GM20431 (cell line): Measurements from ENCODE around the gene IL31.

Source experiments
- in situ Hi-C: fragments of 300-500 bp; cut with MseI, MboI; formaldehyde crosslinking; loops from one replicate; pipeline ENCODE4 v1.15.0; 2020; ENCODE audit warnings: low sequenced_read_pairs; ENCODE audit not compliant: unreplicated experiment

Gene IL31

GRCh38 chr12:122135437-122136031 is 38.5 kb downstream of the IL31 start:
- in situ Hi-C loops: no loop called here

- in situ Hi-C loops: no loop called here
Observed at GRCh38 chr12:122133192-122133950, 40.6 kb downstream of the IL31 start.

GRCh38 chr12:122130150-122130549 is 43.9 kb downstream of the IL31 start:
- in situ Hi-C loops: no loop called here

GRCh38 chr12:122129131-122129530 is 44.9 kb downstream of the IL31 start:
- in situ Hi-C loops: no loop called here

DNA sequence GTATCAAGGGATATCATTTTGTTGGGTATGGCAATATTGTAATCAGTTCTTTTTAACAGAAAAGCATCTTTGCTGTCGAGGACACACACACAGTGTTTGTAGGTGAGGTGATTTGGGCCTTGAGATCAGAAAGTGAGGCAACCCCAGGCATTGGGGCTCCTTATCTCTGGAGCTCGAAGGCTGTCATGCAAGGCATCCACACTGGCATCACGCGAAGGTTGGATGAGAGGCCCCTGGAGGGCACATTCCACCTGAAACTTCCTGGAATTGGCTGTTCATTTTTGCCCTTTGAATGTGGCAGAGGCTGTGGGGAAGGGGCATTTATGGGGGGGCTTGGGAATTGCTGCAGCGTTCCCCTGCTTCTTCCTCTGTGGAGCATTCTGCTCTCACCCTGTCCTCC is 45.5 kb downstream of the IL31 start:
- in situ Hi-C loops: no loop called here

- in situ Hi-C loops: no loop called here
Observed at GRCh38 chr12:122127839-122128238, 46.2 kb downstream of the IL31 start.

DNA sequence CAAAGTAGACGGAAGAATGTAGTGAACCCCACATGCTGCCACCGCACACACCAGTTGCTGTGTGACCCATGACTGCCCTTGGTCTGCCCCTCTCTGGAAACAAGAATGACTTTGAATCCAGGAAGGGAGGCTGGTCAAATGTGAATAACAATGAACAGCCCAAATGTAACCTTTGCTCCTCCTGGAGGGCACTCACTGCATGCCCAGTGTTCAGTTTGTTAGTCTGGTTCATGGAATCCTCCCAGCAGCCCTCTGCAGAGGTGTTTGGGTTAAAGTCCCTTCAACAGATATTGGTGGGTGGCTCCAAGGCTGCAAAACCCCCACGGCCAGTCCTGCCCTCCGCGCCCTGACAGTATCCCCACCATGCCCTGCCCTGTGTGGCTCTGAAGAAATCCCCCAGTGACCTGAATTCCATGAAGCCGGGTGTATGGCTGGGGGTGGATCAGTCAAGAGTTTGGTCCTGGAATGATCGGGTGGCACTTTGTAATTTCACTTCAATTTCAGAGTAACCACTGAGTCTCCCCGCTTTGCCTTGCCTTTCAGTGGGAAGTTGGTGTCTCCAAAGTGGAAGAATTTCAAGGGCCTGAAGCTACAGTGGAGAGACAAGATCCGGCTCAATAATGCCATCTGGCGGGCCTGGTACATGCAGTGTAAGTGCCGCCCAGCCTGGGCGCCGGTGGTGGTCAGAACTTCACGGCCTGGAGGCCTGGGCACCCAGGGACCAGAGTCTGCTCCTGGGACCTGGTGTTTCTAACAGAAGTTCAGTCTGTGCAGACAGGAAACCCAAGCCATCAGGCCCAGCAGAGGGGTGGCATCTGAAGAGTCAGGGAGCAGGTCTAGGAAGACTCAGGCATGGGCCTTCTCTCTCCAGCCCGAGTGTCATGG is 47.1 kb downstream of the IL31 start:
- in situ Hi-C loops: no loop called here

- in situ Hi-C loops: no loop called here
Observed at GRCh38 chr12:122126342-122126635, 47.7 kb downstream of the IL31 start.

- in situ Hi-C loops: no loop called here
Observed at GRCh38 chr12:122125452-122126341, 48.3 kb downstream of the IL31 start.

DNA sequence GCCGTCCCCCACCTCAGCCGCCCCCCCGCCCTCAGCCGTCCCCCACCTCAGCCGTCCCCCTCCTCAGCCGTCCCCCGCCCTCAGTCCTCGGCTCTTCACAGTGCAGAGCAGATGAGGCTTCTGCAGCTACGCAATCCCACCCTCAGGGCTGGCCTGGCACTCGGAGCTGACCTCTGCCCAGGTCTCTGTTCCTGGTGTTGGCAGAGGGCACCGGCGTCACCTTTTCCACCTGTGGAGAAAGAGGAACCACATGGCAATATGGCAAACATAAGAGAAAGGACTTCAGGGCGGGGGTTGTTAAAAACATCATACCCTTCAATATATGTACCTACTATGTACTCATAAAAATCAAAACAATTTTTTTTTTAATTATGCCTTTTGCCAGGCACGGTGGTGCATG is 49.7 kb downstream of the IL31 start:
- in situ Hi-C loops: loop anchor here (5.0 kb wide), 1 partner anchor 72 kb away; no protein-coding TSS in a partner anchor

GRCh38 chr12:122123761-122124145 is 50.3 kb downstream of the IL31 start:
- in situ Hi-C loops: loop anchor here (5.0 kb wide), 1 partner anchor 71 kb away; no protein-coding TSS in a partner anchor

DNA sequence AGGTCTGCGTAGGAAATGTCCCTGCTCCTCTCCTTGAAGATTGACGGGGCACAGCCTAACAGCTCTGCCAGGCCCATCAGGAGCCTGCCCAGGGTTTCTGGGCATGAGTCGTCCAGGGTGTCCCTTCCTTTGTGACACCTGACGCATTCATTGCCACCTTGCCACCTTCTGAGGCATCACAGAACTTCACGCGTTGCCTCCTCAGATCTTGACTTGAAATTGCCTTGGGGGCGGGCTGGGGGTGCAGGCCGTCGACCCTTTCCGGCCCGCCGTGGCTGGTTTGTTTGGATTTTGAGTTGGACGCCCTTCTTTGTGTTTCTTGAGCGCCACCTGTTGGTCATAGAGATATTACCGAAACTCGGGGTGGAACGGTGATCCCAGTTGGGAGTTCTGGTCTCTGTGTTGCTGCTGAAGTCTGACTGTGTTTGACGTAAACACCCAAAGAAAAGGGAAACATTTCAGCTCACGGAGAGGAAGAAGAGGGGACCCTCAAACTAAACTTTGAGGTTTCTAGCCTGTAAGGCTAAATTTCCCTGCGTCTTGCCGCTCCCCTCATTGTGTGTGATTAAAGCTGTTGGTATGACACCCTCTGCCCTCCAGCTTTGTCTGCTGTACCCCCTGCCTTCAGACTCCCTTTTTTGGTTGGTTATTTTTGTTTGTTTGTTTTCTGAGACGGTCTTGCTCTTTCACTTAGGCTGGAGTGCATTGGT is 50.8 kb downstream of the IL31 start:
- in situ Hi-C loops: loop anchor here (5.0 kb wide), 1 partner anchor 71 kb away; no protein-coding TSS in a partner anchor
